ENCODE data around the gene EMP2. TPM values are rescaled to one million over a fixed set of nuclear protein-coding genes. Genes with fewer than 3 reads are reported as not detected.

The EMP2 gene
- polyA plus RNA-seq, 1 donor from 2014 or later: 0.14 TPM

DNA sequence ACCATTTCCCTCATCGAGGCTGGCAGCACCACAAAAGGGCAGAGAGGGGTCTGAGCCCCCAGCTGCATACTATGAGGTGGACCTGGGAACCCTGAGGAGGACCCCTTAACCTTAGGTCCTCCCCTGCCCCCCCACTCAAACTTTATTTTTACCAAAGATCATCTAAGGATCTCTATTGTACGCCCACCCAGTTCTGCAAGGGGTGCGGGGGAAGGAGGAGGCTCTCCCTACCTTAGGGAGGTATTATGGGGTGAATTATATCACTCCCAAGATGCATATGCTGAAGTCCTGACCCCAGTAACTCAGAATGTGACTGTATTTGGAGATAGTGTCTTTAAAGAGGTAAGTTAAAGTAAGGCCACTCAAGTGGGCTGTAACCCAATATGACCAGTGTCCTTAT, 26.8 kb upstream of the EMP2 start (continued):
- TF ChIP-seq REST (IDR thresholded peaks at IDR 0.05; ENCODE audit: borderline replicate concordance) (no peak), SMC3 (conservative IDR thresholded peaks at IDR 0.05; ENCODE audit: poor library complexity) (no peak), TAF1 (IDR thresholded peaks at IDR 0.05; ENCODE audit: low read depth) (no peak)

DNA sequence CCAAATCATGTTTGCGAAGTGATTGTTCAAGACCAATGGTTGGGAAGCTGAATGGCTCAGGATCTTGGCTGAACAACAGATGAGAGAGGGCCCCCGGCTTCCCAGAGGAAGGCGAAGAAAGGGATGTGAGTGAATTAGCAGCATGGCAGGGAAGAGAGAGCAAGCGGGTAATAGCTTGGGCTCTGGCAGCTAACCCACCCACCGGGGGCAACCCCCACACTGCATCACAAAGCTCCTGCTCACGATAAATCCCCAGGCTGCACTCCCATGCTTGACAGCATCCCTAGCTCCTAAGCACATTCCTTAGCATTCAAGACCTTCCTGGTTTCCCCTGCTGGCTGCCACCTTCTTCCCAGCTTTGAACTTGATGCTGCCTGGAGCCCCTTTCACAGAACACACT, 26.2 kb upstream of the EMP2 start:
- no peak for TF ChIP-seq TAF1 (IDR thresholded peaks at IDR 0.05; ENCODE audit: low read depth)
- TF ChIP-seq POLR2AphosphoS5 (IDR thresholded peaks at IDR 0.05): no peak
- TF ChIP-seq SMC3 (conservative IDR thresholded peaks at IDR 0.05; ENCODE audit: poor library complexity): no peak
- no peak for TF ChIP-seq EP300 (conservative IDR thresholded peaks at IDR 0.05; ENCODE audit: poor library complexity, severe bottlenecking)
- no peak for TF ChIP-seq CTCF (IDR thresholded peaks at IDR 0.05; ENCODE audit: poor library complexity, severe bottlenecking)
- no peak for TF ChIP-seq MXI1 (conservative IDR thresholded peaks at IDR 0.05; ENCODE audit: poor library complexity, severe bottlenecking)
- H3K27ac ChIP-seq (ENCODE audit: low read length): no peak overlapping the region
- H3F3A ChIP-seq (ENCODE audit: insufficient read depth, low read length, poor library complexity, severe bottlenecking): no peaks in the 10 kb centered on the region
- H2AFZ ChIP-seq (ENCODE audit: low read depth, low read length): no peak overlapping the region
- H3K4me3 ChIP-seq (ENCODE audit: low read length): no peak overlapping the region
- no peaks in the 10 kb centered on the region for H3K9me3 ChIP-seq (ENCODE audit: low read length)
- H3K36me3 ChIP-seq (ENCODE audit: insufficient read depth, low read length): no peaks in the 10 kb centered on the region
- H3K9ac ChIP-seq (ENCODE audit: low read length): no peak overlapping the region
- no peaks in the 10 kb centered on the region for H4K20me1 ChIP-seq (ENCODE audit: insufficient read depth)
- H3K27me3 ChIP-seq (ENCODE audit: insufficient read depth, low read depth, low read length): no peaks in the 10 kb centered on the region
- H3K4me2 ChIP-seq (ENCODE audit: low read length): no peak overlapping the region
- no peaks in the 10 kb centered on the region for H3K9me2 ChIP-seq (ENCODE audit: insufficient read depth, low read length)
- no peaks in the 10 kb centered on the region for H3K79me2 ChIP-seq (replicated peaks; ENCODE audit: insufficient read depth, low read length)

- Histone ChIP-seq H3K27ac (ENCODE audit: low read length) (no peak overlapping the region), H3K9me3 (ENCODE audit: low read length) (no peaks in the 10 kb centered on the region), H3F3A (ENCODE audit: insufficient read depth, low read length, poor library complexity, severe bottlenecking) (no peaks in the 10 kb centered on the region), H3K9me2 (ENCODE audit: insufficient read depth, low read length) (no peaks in the 10 kb centered on the region), H4K20me1 (ENCODE audit: insufficient read depth) (no peaks in the 10 kb centered on the region), H3K4me3 (ENCODE audit: low read length) (no peak overlapping the region), H3K36me3 (ENCODE audit: insufficient read depth, low read length) (no peaks in the 10 kb centered on the region), H3K79me2 (replicated peaks; ENCODE audit: insufficient read depth, low read length) (no peaks in the 10 kb centered on the region), H2AFZ (ENCODE audit: low read depth, low read length) (no peak overlapping the region), H3K4me2 (ENCODE audit: low read length) (no peak overlapping the region), H3K27me3 (ENCODE audit: insufficient read depth, low read depth, low read length) (no peaks in the 10 kb centered on the region), H3K9ac (ENCODE audit: low read length) (no peak overlapping the region)
- TF ChIP-seq TAF1 (IDR thresholded peaks at IDR 0.05; ENCODE audit: low read depth) (no peak), SMC3 (conservative IDR thresholded peaks at IDR 0.05; ENCODE audit: poor library complexity) (no peak)
These were observed 25.2 kb upstream of the EMP2 start for GRCh38 chr16:10605636-10606035.

Data from neural cell (in vitro differentiated cells).